ENCODE measurements around the gene RD3L. TPM values are rescaled to one million over a fixed set of nuclear protein-coding genes. Genes with fewer than 3 reads are reported as not detected.

RD3L gene
- total RNA-seq, 1 experiment from 2014 or later, result not detected

GRCh38 chr14:103916636-103917262 lies 25.6 kb downstream of the RD3L start:
- ATAC-seq, result no peak
- peaks cover 26% of the 10 kb centered on the region for H4K20me1 ChIP-seq (ENCODE audit: low read length)
- no TSS peak for BruUV-seq (replicated peaks)

DNA sequence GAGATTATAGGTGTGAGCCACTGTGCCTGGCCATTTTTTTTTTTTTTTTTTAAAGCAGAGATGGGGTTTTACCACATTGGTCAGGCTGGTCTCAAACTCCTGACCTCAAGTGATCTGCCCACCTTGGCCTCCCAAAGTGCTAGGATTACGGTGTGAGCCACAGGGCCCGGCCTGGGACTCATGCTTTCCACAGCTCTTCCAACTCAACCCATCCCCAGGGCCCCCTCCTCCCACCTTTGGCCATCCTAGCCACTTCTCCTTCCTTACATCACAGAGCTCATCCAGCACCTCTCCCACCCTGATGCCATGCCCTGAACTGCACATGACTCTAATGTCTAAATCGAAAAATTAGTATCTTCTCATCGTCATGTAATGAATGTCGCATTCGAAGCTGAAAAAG lies 26.7 kb downstream of the RD3L start:
- ChIA-PET POLR2A (ENCODE audit: unreplicated experiment) (interaction anchor here (0.6 kb wide), 1 partner anchor 72 kb away, joined by 5 read pairs; no protein-coding TSS in a partner anchor), CTCF (no interaction called here)
- Histone ChIP-seq H4K20me1 (ENCODE audit: low read length) (peaks cover 26% of the 10 kb centered on the region), H3K27me3 (ENCODE audit: low read length) (no peaks in the 10 kb centered on the region), H2AFZ (ENCODE audit: low read length) (no peak overlapping the region), H3K4me3 (ENCODE audit: low read length) (no peak overlapping the region), H3K4me1 (ENCODE audit: insufficient read depth, low read length) (peaks cover 7% of the 10 kb centered on the region), H3K9me2 (replicated peaks; ENCODE audit: low read length) (no peaks in the 10 kb centered on the region), H3F3A (ENCODE audit: low read length, unreplicated experiment) (peaks cover 8% of the 10 kb centered on the region), H3K4me2 (ENCODE audit: low read length) (no peak overlapping the region), H3K79me2 (ENCODE audit: low read length) (peaks cover 66% of the 10 kb centered on the region), H3K9ac (ENCODE audit: low read length) (no peak overlapping the region), H3K9me3 (ENCODE audit: low read length) (no peaks in the 10 kb centered on the region), H3K36me3 (ENCODE audit: low read depth, low read length) (peaks cover 52% of the 10 kb centered on the region), H3K27ac (ENCODE audit: low read length) (no peak overlapping the region)
- BruUV-seq (replicated peaks), result no TSS peak
- DNase-seq (no peak), ATAC-seq (no peak)
- intact Hi-C loops (cut with micrococcal nuclease), result no loop called here
- TF ChIP-seq EZH2 (IDR thresholded peaks at IDR 0.05; ENCODE audit: low read length, unreplicated experiment) (no peak), EZH2phosphoT487 (IDR thresholded peaks at IDR 0.05; ENCODE audit: borderline replicate concordance, low read length) (no peak), CTCF (conservative IDR thresholded peaks at IDR 0.05; ENCODE audit: low read depth, low read length) (no peak)

More at GRCh38 chr14:103916636-103917262, 25.6 kb downstream of the RD3L start:
- Histone ChIP-seq H3K36me3 (ENCODE audit: low read depth, low read length) (peaks cover 52% of the 10 kb centered on the region), H3K9me3 (ENCODE audit: low read length) (no peaks in the 10 kb centered on the region), H3K9me2 (replicated peaks; ENCODE audit: low read length) (no peaks in the 10 kb centered on the region), H3K27me3 (ENCODE audit: low read length) (no peaks in the 10 kb centered on the region), H3K9ac (ENCODE audit: low read length) (no peak overlapping the region), H3K79me2 (ENCODE audit: low read length) (peaks cover 73% of the 10 kb centered on the region), H2AFZ (ENCODE audit: low read length) (no peak overlapping the region), H3K4me3 (ENCODE audit: low read length) (no peak overlapping the region), H3K4me2 (ENCODE audit: low read length) (no peak overlapping the region), H3F3A (ENCODE audit: low read length, unreplicated experiment) (peaks cover 8% of the 10 kb centered on the region), H3K4me1 (ENCODE audit: insufficient read depth, low read length) (peaks cover 7% of the 10 kb centered on the region), H3K27ac (ENCODE audit: low read length) (no peak overlapping the region)
- TF ChIP-seq EZH2 (IDR thresholded peaks at IDR 0.05; ENCODE audit: low read length, unreplicated experiment) (no peak), EZH2phosphoT487 (IDR thresholded peaks at IDR 0.05; ENCODE audit: borderline replicate concordance, low read length) (no peak), CTCF (conservative IDR thresholded peaks at IDR 0.05; ENCODE audit: low read depth, low read length) (no peak)
- DNase-seq, result no peak
- intact Hi-C loops (cut with micrococcal nuclease), result no loop called here
- ChIA-PET CTCF (no interaction called here), POLR2A (ENCODE audit: unreplicated experiment) (no interaction called here)

DNA sequence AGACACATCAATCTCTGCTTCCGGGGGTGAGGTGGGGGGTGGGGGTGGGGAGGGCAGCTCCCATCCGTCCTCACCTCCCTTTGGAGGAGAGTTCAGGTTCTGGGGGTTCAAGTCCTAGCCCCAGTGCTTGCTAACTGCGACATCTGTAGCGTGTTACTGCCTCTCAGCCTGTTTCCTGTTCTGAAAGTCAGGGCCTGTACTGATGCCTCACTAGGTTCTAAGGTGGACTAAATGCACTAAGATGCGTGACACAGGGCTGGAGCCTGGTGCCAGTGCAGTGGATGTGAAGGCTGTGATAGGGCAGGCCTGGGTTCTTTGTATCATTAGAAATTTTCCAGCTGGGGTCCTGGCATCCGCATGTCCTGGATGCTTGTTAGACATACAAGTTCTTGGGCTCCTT lies 31.3 kb downstream of the RD3L start:
- intact Hi-C loops (cut with micrococcal nuclease), result loop anchor here (1.0 to 5.0 kb wide), 3 partner anchors 64 to 189 kb away; partner anchors contain the start of gene PPP1R13B
- Histone ChIP-seq H3K4me2 (ENCODE audit: low read length) (no peak overlapping the region), H3K4me1 (ENCODE audit: insufficient read depth, low read length) (peaks cover 5% of the 10 kb centered on the region; the same call in 1 of the 2 replicates), H3F3A (ENCODE audit: low read length, unreplicated experiment) (peaks cover 8% of the 10 kb centered on the region), H3K79me2 (ENCODE audit: low read length) (peaks cover 19% of the 10 kb centered on the region), H3K4me3 (ENCODE audit: low read length) (no peak overlapping the region), H3K9me3 (ENCODE audit: low read length) (no peaks in the 10 kb centered on the region), H3K36me3 (ENCODE audit: low read depth, low read length) (peaks cover 31% of the 10 kb centered on the region), H2AFZ (ENCODE audit: low read length) (no peak overlapping the region), H4K20me1 (ENCODE audit: low read length) (peaks cover 4% of the 10 kb centered on the region; the same call in 1 of the 2 replicates), H3K27me3 (ENCODE audit: low read length) (no peaks in the 10 kb centered on the region), H3K27ac (ENCODE audit: low read length) (no peak overlapping the region), H3K9ac (ENCODE audit: low read length) (no peak overlapping the region), H3K9me2 (replicated peaks; ENCODE audit: low read length) (no peaks in the 10 kb centered on the region)
- CTCF ChIA-PET, result interaction anchor here (1.7 kb wide), 1 partner anchor 102 kb away, joined by 12 read pairs; no protein-coding TSS in a partner anchor
- POLR2A ChIA-PET (ENCODE audit: unreplicated experiment), result no interaction called here
- no peak for ATAC-seq
- no peak for DNase-seq
- BruUV-seq (replicated peaks), result no TSS peak
- TF ChIP-seq CTCF (conservative IDR thresholded peaks at IDR 0.05; ENCODE audit: low read depth, low read length) (no peak), EZH2 (IDR thresholded peaks at IDR 0.05; ENCODE audit: low read length, unreplicated experiment) (no peak), EZH2phosphoT487 (IDR thresholded peaks at IDR 0.05; ENCODE audit: borderline replicate concordance, low read length) (no peak)
